HepG2 (cell line): ENCODE results near the gene IL1RL1. TPM values are rescaled to one million over a fixed set of nuclear protein-coding genes. Genes with fewer than 3 reads are reported as not detected.

Experiments used
- ASH2L ChIP-seq: fragments of 300-600, 200-600 bp; sonication (generic); IDR thresholded peaks from 2 replicates; pipeline ENCODE4 v1.7.0; 2017; ENCODE audit warnings: low read depth, mild to moderate bottlenecking, moderate library complexity, mixed read lengths, low read length; ENCODE audit not compliant: insufficient read length
- CAMTA2 ChIP-seq: sonication (generic); formaldehyde crosslinking; IDR thresholded peaks from 2 replicates; pipeline ENCODE4 v1.4.0; 2020; ENCODE audit warnings: mild to moderate bottlenecking, missing genetic modification reagents, borderline replicate concordance
- ZNF207 ChIP-seq: fragments of 450-650 bp; IDR thresholded peaks from 2 replicates; pipeline ENCODE4 v1.6.1; 2016; ENCODE audit warnings: antibody characterized with exemption, borderline replicate concordance
- ZNF646 ChIP-seq: sonication (generic); formaldehyde crosslinking; IDR thresholded peaks from 2 replicates; pipeline ENCODE4 v1.9.0; 2021; ENCODE audit warnings: mild to moderate bottlenecking, missing genetic modification reagents
- ZNF7 ChIP-seq: IDR thresholded peaks from 2 replicates; pipeline ENCODE4 v1.6.1; 2016; ENCODE audit warnings: missing biosample characterization, missing genetic modification reagents
- ZNF782 ChIP-seq: sonication (generic); formaldehyde crosslinking; IDR thresholded peaks from 2 replicates; pipeline ENCODE4 v1.4.0; 2020; ENCODE audit warnings: missing genetic modification reagents, mild to moderate bottlenecking, borderline replicate concordance
- polyA plus RNA-seq, 8 experiments: library from polyadenylated mRNA; depleted of rRNA in 3 of 8; stranded (reverse) in 7 of 8; unstranded in 1 of 8; fragments of >200 nt; fragmentation: Illumina TruSeq in 4 of 8; extraction: Trizol in 4 of 8; gene quantifications; 2 replicates each; pipeline versions ENCODE4 v1.2.1 to v1.2.3, GENCODE V29; 2011 to 2016; ENCODE audit warnings: low read depth in 4 of 8, missing spikeins in 1 of 8, mixed read lengths in 1 of 8; ENCODE audit not compliant: insufficient read depth in 1 of 8
- total RNA-seq, 5 experiments: library from RNA; depleted of rRNA; stranded (reverse); fragments of >200 nt; fragmentation: Illumina TruSeq; extraction: Trizol; gene quantifications; 2 replicates each; pipeline ENCODE4 v1.2.3, GENCODE V29; 2016; ENCODE audit warnings: low read depth in 1 of 5

IL1RL1 gene
- total and polyA plus RNA-seq, 2 of the 13 experiments (the other 11 are each of a cell fraction or from before 2014, with no cell fraction given) = 0.02 to 0.03 TPM

- TF ChIP-seq ZNF646 (CRISPR knock-in tag) (no peak), ZNF782 (CRISPR knock-in tag) (no peak), CAMTA2 (CRISPR knock-in tag) (no peak), ZNF7 (CRISPR knock-in tag) (no peak), ASH2L (no peak), ZNF207 (no peak)
- TF ChIP-seq, all 625 proteins: peak for 0
These were observed 54.4 kb downstream of the IL1RL1 start (continued) for GRCh38 chr2:102365763-102366162.
